Tibial nerve (tissue), 3 donors: ENCODE results near the gene SATB2.

Experiments
- POLR2A ChIP-seq, 2 donors: fragments of 450-650 bp; IDR thresholded peaks; one replicate each; pipeline ENCODE4 v1.6.1; 2017; ENCODE audit warnings: antibody characterized with exemption in 2 of 2, mild to moderate bottlenecking in 2 of 2, moderate library complexity in 2 of 2
- TF ChIP-seq, protein P1 (sequence below), 5 experiments: fragments of 200-600 bp in 3 of 5; fragments of 450-650 bp in 2 of 5; sonication (generic) in 3 of 5; IDR thresholded peaks; one replicate each; pipeline ENCODE4 v1.5.1; 2016 to 2019; ENCODE audit warnings: antibody characterized with exemption in 5 of 5, mild to moderate bottlenecking in 3 of 5, moderate library complexity in 2 of 5

DNA sequence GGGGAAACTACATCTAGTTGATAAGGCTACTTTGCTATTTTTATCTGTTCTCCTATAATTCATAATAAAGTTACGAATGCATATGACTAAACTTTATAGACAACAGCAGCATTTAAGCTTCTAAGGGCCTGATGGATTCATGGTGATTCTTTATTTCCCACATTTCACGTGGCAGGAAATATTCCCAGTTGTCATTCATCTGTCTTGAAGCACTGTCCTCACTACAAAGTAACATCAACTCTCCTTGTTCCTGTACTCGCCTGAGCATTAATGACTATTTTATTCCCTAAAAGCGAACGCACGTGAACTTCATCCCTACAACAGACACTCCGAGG lies 2.6 kb downstream of the SATB2 start:
- TF ChIP-seq, protein P1, sequence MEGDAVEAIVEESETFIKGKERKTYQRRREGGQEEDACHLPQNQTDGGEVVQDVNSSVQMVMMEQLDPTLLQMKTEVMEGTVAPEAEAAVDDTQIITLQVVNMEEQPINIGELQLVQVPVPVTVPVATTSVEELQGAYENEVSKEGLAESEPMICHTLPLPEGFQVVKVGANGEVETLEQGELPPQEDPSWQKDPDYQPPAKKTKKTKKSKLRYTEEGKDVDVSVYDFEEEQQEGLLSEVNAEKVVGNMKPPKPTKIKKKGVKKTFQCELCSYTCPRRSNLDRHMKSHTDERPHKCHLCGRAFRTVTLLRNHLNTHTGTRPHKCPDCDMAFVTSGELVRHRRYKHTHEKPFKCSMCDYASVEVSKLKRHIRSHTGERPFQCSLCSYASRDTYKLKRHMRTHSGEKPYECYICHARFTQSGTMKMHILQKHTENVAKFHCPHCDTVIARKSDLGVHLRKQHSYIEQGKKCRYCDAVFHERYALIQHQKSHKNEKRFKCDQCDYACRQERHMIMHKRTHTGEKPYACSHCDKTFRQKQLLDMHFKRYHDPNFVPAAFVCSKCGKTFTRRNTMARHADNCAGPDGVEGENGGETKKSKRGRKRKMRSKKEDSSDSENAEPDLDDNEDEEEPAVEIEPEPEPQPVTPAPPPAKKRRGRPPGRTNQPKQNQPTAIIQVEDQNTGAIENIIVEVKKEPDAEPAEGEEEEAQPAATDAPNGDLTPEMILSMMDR (IDR thresholded peaks at IDR 0.05), result no peak
- no peak for TF ChIP-seq POLR2A (IDR thresholded peaks at IDR 0.05)
